HepG2 (cell line): ENCODE results near the gene VENTX. TPM values are rescaled to one million over a fixed set of nuclear protein-coding genes. Genes with fewer than 3 reads are reported as not detected.

Source experiments
- CERS6 ChIP-seq: sonication (generic); formaldehyde crosslinking; IDR thresholded peaks from 2 replicates; pipeline ENCODE4 v1.5.0; 2020; ENCODE audit warnings: missing genetic modification reagents
- CREM ChIP-seq, 2 experiments: sonication (generic) in 1 of 2; formaldehyde crosslinking in 1 of 2; IDR thresholded peaks; 2 replicates each; pipeline versions ENCODE4 v1.4.0 to v1.6.1; 2016 to 2020; ENCODE audit warnings: antibody characterized with exemption in 1 of 2, mild to moderate bottlenecking in 1 of 2, missing genetic modification reagents in 1 of 2
- FOXP1 ChIP-seq, 2 experiments: fragments of 450-650 bp in 1 of 2; IDR thresholded peaks; 2 replicates each; pipeline ENCODE4 v1.6.1; 2017 to 2018; ENCODE audit warnings: antibody characterized with exemption in 1 of 2
- GTF2F1 ChIP-seq: fragments of 150-350 bp; IDR thresholded peaks from 2 replicates; pipeline ENCODE4 v1.6.1; 2014; ENCODE audit warnings: low read length
- HMG20B ChIP-seq: conservative IDR thresholded peaks from 2 replicates; pipeline ENCODE4 v1.6.1; 2016; ENCODE audit warnings: missing genetic modification reagents, missing compliant biosample characterization
- LCORL ChIP-seq, 2 experiments: fragments of 450-650 bp in 1 of 2; sonication (generic) in 1 of 2; formaldehyde crosslinking in 1 of 2; IDR thresholded peaks; 2 replicates each; pipeline versions ENCODE4 v1.5.0 to v1.6.1; 2017 to 2020; ENCODE audit warnings: antibody characterized with exemption in 1 of 2, missing genetic modification reagents in 1 of 2
- MTERF4 ChIP-seq: sonication (generic); formaldehyde crosslinking; IDR thresholded peaks from 2 replicates; pipeline ENCODE4 v1.8.0; 2023; ENCODE audit warnings: mild to moderate bottlenecking, missing genetic modification reagents
- NFYB ChIP-seq: sonication (generic); formaldehyde crosslinking; IDR thresholded peaks from 2 replicates; pipeline ENCODE4 v1.4.0; 2020; ENCODE audit warnings: missing genetic modification reagents
- SALL1 ChIP-seq: sonication (generic); formaldehyde crosslinking; IDR thresholded peaks from 2 replicates; pipeline ENCODE4 v1.8.0; 2022; ENCODE audit warnings: mild to moderate bottlenecking, missing genetic modification reagents
- SAP130 ChIP-seq: IDR thresholded peaks from 2 replicates; pipeline ENCODE4 v1.6.1; 2016; ENCODE audit warnings: low read depth
- TCF12 ChIP-seq, 2 experiments: fragments of 450-650 bp in 1 of 2; sonication (generic) in 1 of 2; formaldehyde crosslinking in 1 of 2; IDR thresholded peaks; 2 replicates each; pipeline versions ENCODE4 v1.6.1 to v1.8.0; 2017 to 2022; ENCODE audit warnings: antibody characterized with exemption in 1 of 2, mild to moderate bottlenecking in 1 of 2, missing genetic modification reagents in 1 of 2, moderate library complexity in 1 of 2
- THYN1 ChIP-seq: sonication (generic); formaldehyde crosslinking; IDR thresholded peaks from 2 replicates; pipeline ENCODE4 v1.8.1; 2023; ENCODE audit warnings: low read depth, mild to moderate bottlenecking, moderate library complexity, missing genetic modification reagents, borderline replicate concordance
- TOPORS ChIP-seq: sonication (generic); formaldehyde crosslinking; IDR thresholded peaks from 2 replicates; pipeline ENCODE4 v1.8.0; 2023; ENCODE audit warnings: mild to moderate bottlenecking, missing genetic modification reagents
- ZBTB46 ChIP-seq: sonication (generic); formaldehyde crosslinking; IDR thresholded peaks from 2 replicates; pipeline ENCODE4 v1.4.0; 2020; ENCODE audit warnings: mild to moderate bottlenecking, missing genetic modification reagents, borderline replicate concordance
- ZNF121 ChIP-seq: sonication (generic); formaldehyde crosslinking; IDR thresholded peaks from 2 replicates; pipeline ENCODE4 v1.5.0; 2020; ENCODE audit warnings: mild to moderate bottlenecking, missing genetic modification reagents
- ZNF292 ChIP-seq: sonication (generic); formaldehyde crosslinking; IDR thresholded peaks from 2 replicates; pipeline ENCODE4 v1.8.1; 2022; ENCODE audit warnings: mild to moderate bottlenecking, low read depth, missing genetic modification reagents, borderline replicate concordance
- ZNF3 ChIP-seq: IDR thresholded peaks from 2 replicates; pipeline ENCODE4 v1.7.0; 2017; ENCODE audit warnings: inconsistent platforms
- ZNF343 ChIP-seq: sonication (generic); formaldehyde crosslinking; IDR thresholded peaks from 2 replicates; pipeline ENCODE4 v1.4.0; 2020; ENCODE audit warnings: mild to moderate bottlenecking, missing genetic modification reagents
- ZNF513 ChIP-seq: sonication (generic); formaldehyde crosslinking; conservative IDR thresholded peaks from 2 replicates; pipeline ENCODE4 v1.5.0; 2020; ENCODE audit warnings: missing genetic modification reagents
- ZUFSP ChIP-seq: sonication (generic); formaldehyde crosslinking; IDR thresholded peaks from 2 replicates; pipeline ENCODE4 v1.9.0; 2021; ENCODE audit warnings: missing genetic modification reagents, mild to moderate bottlenecking, borderline replicate concordance
- polyA plus RNA-seq, 8 experiments: library from polyadenylated mRNA; depleted of rRNA in 3 of 8; stranded (reverse) in 7 of 8; unstranded in 1 of 8; fragments of >200 nt; fragmentation: Illumina TruSeq in 4 of 8; extraction: Trizol in 4 of 8; gene quantifications; 2 replicates each; pipeline versions ENCODE4 v1.2.1 to v1.2.3, GENCODE V29; 2011 to 2016; ENCODE audit warnings: low read depth in 4 of 8, missing spikeins in 1 of 8, mixed read lengths in 1 of 8; ENCODE audit not compliant: insufficient read depth in 1 of 8
- total RNA-seq, 5 experiments: library from RNA; depleted of rRNA; stranded (reverse); fragments of >200 nt; fragmentation: Illumina TruSeq; extraction: Trizol; gene quantifications; 2 replicates each; pipeline ENCODE4 v1.2.3, GENCODE V29; 2016; ENCODE audit warnings: low read depth in 1 of 5

Gene VENTX
- total and polyA plus RNA-seq, 2 of the 13 experiments (the other 11 are each of a cell fraction or from before 2014, with no cell fraction given), result not detected

- TF ChIP-seq ZUFSP (CRISPR knock-in tag) (no peak), TOPORS (CRISPR knock-in tag) (no peak), ZNF121 (CRISPR knock-in tag) (no peak), SALL1 (CRISPR knock-in tag) (peak; percentile 47; the same call in 1 of the 2 replicates), TCF12 (IDR thresholded peaks at IDR 0.05) (no peak), TCF12 (CRISPR knock-in tag; IDR thresholded peaks at IDR 0.05) (no peak), ZBTB46 (CRISPR knock-in tag) (no peak), LCORL (IDR thresholded peaks at IDR 0.05) (no peak), LCORL (CRISPR knock-in tag; IDR thresholded peaks at IDR 0.05) (no peak), SAP130 (CRISPR knock-in tag) (no peak), GTF2F1 (no peak), THYN1 (CRISPR knock-in tag) (no peak), ZNF343 (CRISPR knock-in tag) (no peak), ZNF513 (CRISPR knock-in tag) (no peak), NFYB (CRISPR knock-in tag) (no peak), CREM (IDR thresholded peaks at IDR 0.05) (peak; percentile 15; the same call in 1 of the 2 replicates), CREM (CRISPR knock-in tag; IDR thresholded peaks at IDR 0.05) (no peak), ZNF292 (CRISPR knock-in tag) (no peak), CERS6 (no peak), MTERF4 (CRISPR knock-in tag) (no peak), ZNF3 (no peak), HMG20B (CRISPR knock-in tag) (peak; percentile 75; the same call in 1 of the 2 replicates), FOXP1 (IDR thresholded peaks at IDR 0.05) (no peak), FOXP1 (CRISPR knock-in tag; IDR thresholded peaks at IDR 0.05) (no peak; the same call in 1 of the 2 replicates)
These were observed 40.4 kb downstream of the VENTX start (continued) for GRCh38 chr10:133277993-133278576.
